ENCODE data around the gene PAK4. TPM values are rescaled to one million over a fixed set of nuclear protein-coding genes. Genes with fewer than 3 reads are reported as not detected.

PAK4 gene
- total RNA-seq, 1 experiment from 2014 or later, result 55.2 TPM

DNA sequence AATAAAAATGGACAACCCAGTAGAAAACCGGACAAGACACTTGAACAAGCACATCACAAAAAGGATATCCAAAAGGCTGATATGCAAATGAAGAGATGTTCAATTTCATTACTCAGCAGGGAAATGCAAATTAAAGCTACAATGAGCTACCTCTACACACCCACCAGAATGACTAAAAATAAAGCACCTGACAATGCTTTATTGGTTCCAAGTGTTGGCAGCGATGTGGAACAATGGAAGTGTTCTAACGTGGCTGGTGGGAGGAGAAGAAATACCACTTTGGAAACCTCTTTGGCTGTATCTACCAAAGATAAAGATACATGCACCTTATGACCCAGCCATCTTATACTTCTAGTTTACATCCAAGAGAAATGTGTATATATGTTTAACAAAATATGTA is 45.2 kb upstream of the PAK4 start:
- Histone ChIP-seq H3K4me3 (ENCODE audit: low read depth, low read length, poor library complexity, severe bottlenecking) (no peak overlapping the region), H3K27ac (ENCODE audit: low read depth, low read length, poor library complexity, severe bottlenecking) (no peak overlapping the region), H3K36me3 (ENCODE audit: insufficient read depth, low read length, poor library complexity, severe bottlenecking) (no peaks in the 10 kb centered on the region), H3K4me1 (ENCODE audit: insufficient read depth, low read length, poor library complexity, severe bottlenecking) (no peaks in the 10 kb centered on the region), H3K27me3 (replicated peaks; ENCODE audit: insufficient read depth, low read depth, low read length, poor library complexity) (peaks cover 40% of the 10 kb centered on the region), H3K9me3 (ENCODE audit: low read depth, low read length, poor library complexity, severe bottlenecking) (no peaks in the 10 kb centered on the region)
- intact Hi-C loops (cut with micrococcal nuclease; ENCODE audit: unreplicated experiment), result no loop called here
- DNase-seq (ENCODE audit: low spot score), result no peak
- ChIA-PET POLR2A (ENCODE audit: low non-redundant PET) (no interaction called here), CTCF (no interaction called here)
- BruUV-seq (replicated peaks), result no TSS peak
- TF ChIP-seq EZH2 (IDR thresholded peaks at IDR 0.05; ENCODE audit: borderline replicate concordance, low read depth, low read length, poor library complexity, severe bottlenecking), result no peak
- TF ChIP-seq, protein P1, sequence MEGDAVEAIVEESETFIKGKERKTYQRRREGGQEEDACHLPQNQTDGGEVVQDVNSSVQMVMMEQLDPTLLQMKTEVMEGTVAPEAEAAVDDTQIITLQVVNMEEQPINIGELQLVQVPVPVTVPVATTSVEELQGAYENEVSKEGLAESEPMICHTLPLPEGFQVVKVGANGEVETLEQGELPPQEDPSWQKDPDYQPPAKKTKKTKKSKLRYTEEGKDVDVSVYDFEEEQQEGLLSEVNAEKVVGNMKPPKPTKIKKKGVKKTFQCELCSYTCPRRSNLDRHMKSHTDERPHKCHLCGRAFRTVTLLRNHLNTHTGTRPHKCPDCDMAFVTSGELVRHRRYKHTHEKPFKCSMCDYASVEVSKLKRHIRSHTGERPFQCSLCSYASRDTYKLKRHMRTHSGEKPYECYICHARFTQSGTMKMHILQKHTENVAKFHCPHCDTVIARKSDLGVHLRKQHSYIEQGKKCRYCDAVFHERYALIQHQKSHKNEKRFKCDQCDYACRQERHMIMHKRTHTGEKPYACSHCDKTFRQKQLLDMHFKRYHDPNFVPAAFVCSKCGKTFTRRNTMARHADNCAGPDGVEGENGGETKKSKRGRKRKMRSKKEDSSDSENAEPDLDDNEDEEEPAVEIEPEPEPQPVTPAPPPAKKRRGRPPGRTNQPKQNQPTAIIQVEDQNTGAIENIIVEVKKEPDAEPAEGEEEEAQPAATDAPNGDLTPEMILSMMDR (conservative IDR thresholded peaks at IDR 0.05; ENCODE audit: low read depth, low read length), result no peak

DNA sequence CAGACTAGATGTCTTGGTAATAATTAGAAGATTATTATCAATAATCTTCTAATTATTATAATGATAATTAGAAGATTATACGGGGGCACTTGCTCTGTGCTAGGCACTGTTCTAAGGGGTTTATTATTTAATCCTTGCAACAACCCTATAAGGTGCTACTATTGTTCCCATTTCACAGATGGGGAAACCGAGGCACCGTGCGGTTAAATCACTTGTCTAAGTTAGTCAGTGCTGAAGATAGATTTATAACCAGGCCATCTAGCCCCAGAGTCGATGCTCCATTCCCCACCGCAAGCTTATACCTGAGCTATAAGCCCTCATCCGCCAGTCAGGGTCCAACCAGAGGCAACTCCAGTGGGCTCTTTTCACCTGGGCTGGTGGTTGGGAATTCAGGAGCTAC is 43.4 kb upstream of the PAK4 start:
- TF ChIP-seq, protein P1 (conservative IDR thresholded peaks at IDR 0.05; ENCODE audit: low read depth, low read length), result no peak
- Histone ChIP-seq H3K27ac (ENCODE audit: low read depth, low read length, poor library complexity, severe bottlenecking) (no peak overlapping the region), H3K4me3 (ENCODE audit: low read depth, low read length, poor library complexity, severe bottlenecking) (no peak overlapping the region), H3K36me3 (ENCODE audit: insufficient read depth, low read length, poor library complexity, severe bottlenecking) (no peaks in the 10 kb centered on the region), H3K4me1 (ENCODE audit: insufficient read depth, low read length, poor library complexity, severe bottlenecking) (no peaks in the 10 kb centered on the region), H3K9me3 (ENCODE audit: low read depth, low read length, poor library complexity, severe bottlenecking) (no peaks in the 10 kb centered on the region), H3K27me3 (replicated peaks; ENCODE audit: insufficient read depth, low read depth, low read length, poor library complexity) (peaks cover 54% of the 10 kb centered on the region)
- intact Hi-C loops (cut with micrococcal nuclease; ENCODE audit: unreplicated experiment), result no loop called here
- no TSS peak for BruUV-seq (replicated peaks)
- ChIA-PET CTCF (no interaction called here), POLR2A (ENCODE audit: low non-redundant PET) (no interaction called here)
- no peak for DNase-seq (ENCODE audit: low spot score)

DNA sequence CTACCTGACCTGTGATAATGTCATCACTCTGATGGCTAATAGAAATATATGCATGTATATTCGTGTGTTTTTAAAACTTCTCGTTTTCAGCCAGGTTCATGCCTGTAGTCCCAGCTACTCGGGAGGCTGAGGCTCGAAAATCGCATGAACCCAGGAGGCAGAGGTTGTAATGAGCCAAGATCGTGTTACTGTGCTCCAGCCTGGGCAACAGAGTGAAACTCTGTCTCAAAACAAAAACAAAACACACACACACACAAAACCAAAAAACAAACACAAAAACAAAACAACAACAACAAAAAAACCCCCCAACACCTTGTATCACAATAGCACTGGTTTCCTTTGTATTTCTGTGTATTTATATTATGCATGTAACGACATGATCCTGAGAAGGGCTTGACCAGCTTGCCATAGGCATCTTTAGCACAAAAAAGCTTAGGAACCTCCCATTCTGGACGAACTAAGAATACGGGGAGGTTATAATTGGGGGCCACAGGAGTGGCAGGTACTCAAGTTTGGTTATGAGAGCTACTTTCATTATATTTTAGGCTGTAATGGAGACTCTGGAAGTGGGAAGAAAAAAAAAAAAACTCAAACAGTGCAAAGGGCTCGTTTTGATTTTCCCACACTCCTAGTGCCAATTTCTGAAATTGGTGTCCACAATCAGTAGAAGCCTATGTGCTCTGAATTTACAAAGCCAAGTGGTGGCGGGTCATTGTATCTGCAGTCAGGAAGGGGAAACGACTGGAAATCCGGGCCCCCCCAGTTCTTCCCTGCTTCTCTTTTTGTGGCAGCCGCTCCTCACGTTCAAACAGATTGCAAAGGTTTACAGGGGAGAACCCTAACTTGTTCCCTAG is 42.6 kb upstream of the PAK4 start:
- intact Hi-C loops (cut with micrococcal nuclease; ENCODE audit: unreplicated experiment), result no loop called here
- Histone ChIP-seq H3K4me3 (ENCODE audit: low read depth, low read length, poor library complexity, severe bottlenecking) (no peak overlapping the region), H3K9me3 (ENCODE audit: low read depth, low read length, poor library complexity, severe bottlenecking) (no peaks in the 10 kb centered on the region), H3K27ac (ENCODE audit: low read depth, low read length, poor library complexity, severe bottlenecking) (no peak overlapping the region), H3K36me3 (ENCODE audit: insufficient read depth, low read length, poor library complexity, severe bottlenecking) (no peaks in the 10 kb centered on the region), H3K4me1 (ENCODE audit: insufficient read depth, low read length, poor library complexity, severe bottlenecking) (no peaks in the 10 kb centered on the region), H3K27me3 (replicated peaks; ENCODE audit: insufficient read depth, low read depth, low read length, poor library complexity) (peaks cover 54% of the 10 kb centered on the region)
- TF ChIP-seq, protein P1 (conservative IDR thresholded peaks at IDR 0.05; ENCODE audit: low read depth, low read length), result no peak
- no peak for TF ChIP-seq EZH2 (IDR thresholded peaks at IDR 0.05; ENCODE audit: borderline replicate concordance, low read depth, low read length, poor library complexity, severe bottlenecking)
- ChIA-PET CTCF (interaction anchor here (0.6 kb wide), 1 partner anchor 162 kb away, joined by 6 read pairs; the partner anchor contains the start of gene IFNL3), POLR2A (ENCODE audit: low non-redundant PET) (no interaction called here)
- no TSS peak for BruUV-seq (replicated peaks)
- DNase-seq (ENCODE audit: low spot score), result no peak

All from A673 (cell line).